ENCODE measurements around the gene ATXN2.

DNA sequence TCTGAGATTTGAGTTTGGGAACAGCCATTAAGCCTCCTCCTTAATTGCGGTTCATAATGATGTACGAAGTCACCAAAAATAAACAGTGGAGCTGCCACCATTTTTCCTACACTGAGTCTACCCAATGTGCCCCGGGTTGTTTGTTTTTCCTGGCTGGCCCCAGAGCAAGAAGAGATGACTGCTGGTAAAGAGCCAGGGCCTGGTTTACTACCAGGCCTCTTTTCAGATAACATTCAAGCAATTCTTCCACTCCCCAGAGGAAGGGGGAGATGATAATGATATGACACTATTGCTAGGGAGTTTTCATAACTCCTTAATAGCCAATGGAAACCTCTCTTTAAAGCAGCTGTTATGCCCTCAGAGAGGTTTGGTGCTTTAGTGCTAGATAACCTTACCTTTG, 44.3 kb upstream of the ATXN2 start:
- TF ChIP-seq CBX3 (IDR thresholded peaks at IDR 0.05; ENCODE audit: borderline replicate concordance in 1 of 2, low read length in 2 of 2) (no peak), SREBF2 (CRISPR knock-in tag; IDR thresholded peaks at IDR 0.05) (no peak), ZNF197 (CRISPR knock-in tag; IDR thresholded peaks at IDR 0.05; ENCODE audit: low read depth) (no peak), BRCA1 (IDR thresholded peaks at IDR 0.05) (no peak), BRCA1 (CRISPR knock-in tag; IDR thresholded peaks at IDR 0.05) (no peak), MEF2A (IDR thresholded peaks at IDR 0.05; ENCODE audit: control insufficient read depth, low read depth, low read length) (no peak), RAD51 (IDR thresholded peaks at IDR 0.05; ENCODE audit: borderline replicate concordance, low read depth) (no peak)

Data from K562 (cell line).